Measurements from ENCODE around the gene CAPN12. TPM values are rescaled to one million over a fixed set of nuclear protein-coding genes. Genes with fewer than 3 reads are reported as not detected.

The CAPN12 gene
- total and polyA plus RNA-seq, 5 donors from 2014 or later = 1.0 to 6.1 (median 2.2) TPM

DNA sequence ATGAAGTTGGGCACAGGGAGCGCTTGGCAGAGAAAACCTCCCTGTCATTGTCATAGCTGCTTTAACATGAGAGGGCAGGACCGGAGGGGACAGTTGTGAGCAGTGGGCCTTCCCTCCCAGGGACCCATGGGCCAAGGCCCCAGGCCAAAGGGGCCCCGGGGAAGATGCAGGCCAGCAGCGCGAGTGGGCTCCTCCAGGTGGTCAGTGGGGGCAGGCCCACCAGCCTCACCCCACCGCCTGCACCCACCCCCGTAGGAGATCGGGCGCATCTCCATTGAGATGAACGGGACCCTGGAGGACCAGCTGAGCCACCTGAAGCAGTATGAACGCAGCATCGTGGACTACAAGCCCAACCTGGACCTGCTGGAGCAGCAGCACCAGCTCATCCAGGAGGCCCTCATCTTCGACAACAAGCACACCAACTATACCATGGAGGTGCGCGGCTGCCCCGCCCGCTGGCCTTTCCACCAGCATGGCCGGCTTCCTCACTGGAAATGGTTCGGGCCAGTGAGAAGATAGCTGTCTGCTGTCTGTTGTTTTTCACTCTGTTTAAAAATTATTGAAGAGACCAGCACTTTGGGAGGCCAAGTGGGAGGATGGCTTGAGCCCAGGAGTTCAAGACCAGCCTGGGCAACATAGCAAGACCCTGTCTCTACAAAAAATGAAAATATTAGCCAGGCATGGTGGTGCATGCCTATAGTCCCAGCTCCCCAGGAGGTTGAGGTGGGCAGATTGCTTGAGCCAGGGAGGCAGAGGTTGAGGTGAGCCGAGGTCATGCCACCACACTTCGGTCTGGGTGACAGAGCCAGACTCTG is 18.6 kb downstream of the CAPN12 start:
- no peaks in the 10 kb centered on the region for H3K9me3 ChIP-seq (ENCODE audit: control insufficient read depth in 2 of 2, low read length in 2 of 2)
- H3K4me3 Mint-ChIP-seq = no peak overlapping the region
- H3K27me3 Mint-ChIP-seq = no peaks in the 10 kb centered on the region
- no peak for DNase-seq
- no peak overlapping the region for H3K27ac ChIP-seq (ENCODE audit: insufficient read depth, low read length, poor library complexity, severe bottlenecking)
- ATAC-seq (ENCODE audit: low read depth in 2 of 2) = no peak
- no peak overlapping the region for H3K27ac Mint-ChIP-seq
- peaks cover 73% of the 10 kb centered on the region for H3K36me3 ChIP-seq (ENCODE audit: control insufficient read depth, insufficient read depth, low read length)
- H3K4me3 ChIP-seq (ENCODE audit: low read depth, low read length) = no peak overlapping the region
- H3K36me3 Mint-ChIP-seq = peaks cover 3% of the 10 kb centered on the region
- no peaks in the 10 kb centered on the region for H3K9me3 Mint-ChIP-seq
- no peaks in the 10 kb centered on the region for H3K27me3 ChIP-seq (ENCODE audit: control insufficient read depth, insufficient read depth, low read length)
- H3K4me1 ChIP-seq (ENCODE audit: control insufficient read depth, insufficient read depth, low read length, poor library complexity, severe bottlenecking) = peaks cover 5% of the 10 kb centered on the region
- H3K4me1 Mint-ChIP-seq = peaks cover 0 to 10% (median 8%) of the 10 kb centered on the region in 4 donors

DNA sequence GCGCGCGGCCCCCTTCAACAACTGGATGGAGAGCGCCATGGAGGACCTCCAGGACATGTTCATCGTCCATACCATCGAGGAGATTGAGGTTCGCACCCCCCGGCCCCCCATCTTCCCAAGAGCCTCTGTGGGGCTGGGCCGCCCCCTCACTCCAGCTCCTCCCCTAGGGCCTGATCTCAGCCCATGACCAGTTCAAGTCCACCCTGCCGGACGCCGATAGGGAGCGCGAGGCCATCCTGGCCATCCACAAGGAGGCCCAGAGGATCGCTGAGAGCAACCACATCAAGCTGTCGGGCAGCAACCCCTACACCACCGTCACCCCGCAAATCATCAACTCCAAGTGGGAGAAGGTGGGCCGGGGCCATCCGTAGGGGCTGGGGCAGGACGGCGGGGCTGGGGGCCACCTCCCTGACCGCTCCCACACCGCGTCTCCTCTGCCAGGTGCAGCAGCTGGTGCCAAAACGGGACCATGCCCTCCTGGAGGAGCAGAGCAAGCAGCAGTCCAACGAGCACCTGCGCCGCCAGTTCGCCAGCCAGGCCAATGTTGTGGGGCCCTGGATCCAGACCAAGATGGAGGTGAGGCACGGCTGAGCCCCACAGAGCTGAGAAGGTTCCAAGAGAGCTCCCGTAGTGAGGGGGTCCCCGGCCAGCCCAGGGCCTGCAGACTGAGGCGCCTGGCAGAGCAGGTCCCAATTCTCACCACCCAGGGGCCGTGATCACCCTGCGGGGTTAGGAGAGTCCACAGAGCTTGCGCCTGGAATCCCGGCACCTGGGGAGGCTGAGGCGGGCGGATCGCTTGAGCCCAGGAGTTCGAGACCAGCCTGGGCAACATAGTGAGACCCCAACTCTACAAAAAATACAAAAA is 20.1 kb downstream of the CAPN12 start:
- Mint-ChIP-seq H3K9me3 (no peaks in the 10 kb centered on the region), H3K27me3 (no peaks in the 10 kb centered on the region), H3K27ac (no peak overlapping the region), H3K36me3 (no peaks in the 10 kb centered on the region), H3K4me1 (no peaks in the 10 kb centered on the region), H3K4me3 (no peak overlapping the region)
- peaks cover 75% of the 10 kb centered on the region for H3K36me3 ChIP-seq (ENCODE audit: control insufficient read depth, insufficient read depth, low read length)
- no peaks in the 10 kb centered on the region for H3K9me3 ChIP-seq (ENCODE audit: control insufficient read depth in 2 of 2, low read length in 2 of 2)
- H3K27me3 ChIP-seq (ENCODE audit: control insufficient read depth, insufficient read depth, low read length) = no peaks in the 10 kb centered on the region
- ATAC-seq (ENCODE audit: low read depth in 2 of 2) (no peak), DNase-seq (no peak)
- no peaks in the 10 kb centered on the region for H3K4me1 ChIP-seq (ENCODE audit: control insufficient read depth, insufficient read depth, low read length, poor library complexity, severe bottlenecking)
- H3K4me3 ChIP-seq (ENCODE audit: low read depth, low read length) = no peak overlapping the region
- no peak overlapping the region for H3K27ac ChIP-seq (ENCODE audit: insufficient read depth, low read length, poor library complexity, severe bottlenecking)

DNA sequence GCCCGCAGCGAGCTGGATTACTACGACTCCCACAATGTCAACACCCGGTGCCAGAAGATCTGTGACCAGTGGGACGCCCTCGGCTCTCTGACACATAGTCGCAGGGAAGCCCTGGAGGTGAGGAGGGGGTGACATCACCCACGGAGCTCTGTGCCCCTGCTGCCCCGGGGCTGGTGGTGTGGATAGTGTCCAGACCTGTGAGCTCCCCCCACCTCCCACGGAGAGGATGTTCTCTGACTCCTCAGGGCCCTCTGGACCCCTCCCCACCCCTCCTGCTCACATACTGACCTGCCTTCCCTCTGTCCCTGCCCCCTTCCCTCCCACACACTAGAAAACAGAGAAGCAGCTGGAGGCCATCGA is 20.7 kb downstream of the CAPN12 start:
- peaks cover 2% of the 10 kb centered on the region for H3K36me3 Mint-ChIP-seq
- no peaks in the 10 kb centered on the region for H3K27me3 Mint-ChIP-seq
- Histone ChIP-seq H3K4me3 (ENCODE audit: low read depth, low read length) (no peak overlapping the region), H3K36me3 (ENCODE audit: control insufficient read depth, insufficient read depth, low read length) (peaks cover 75% of the 10 kb centered on the region), H3K27me3 (ENCODE audit: control insufficient read depth, insufficient read depth, low read length) (no peaks in the 10 kb centered on the region), H3K27ac (ENCODE audit: insufficient read depth, low read length, poor library complexity, severe bottlenecking) (no peak overlapping the region), H3K4me1 (ENCODE audit: control insufficient read depth, insufficient read depth, low read length, poor library complexity, severe bottlenecking) (no peaks in the 10 kb centered on the region), H3K9me3 (ENCODE audit: control insufficient read depth in 2 of 2, low read length in 2 of 2) (no peaks in the 10 kb centered on the region)
- no peak overlapping the region for H3K4me3 Mint-ChIP-seq
- DNase-seq (no peak), ATAC-seq (ENCODE audit: low read depth in 2 of 2) (no peak)
- H3K4me1 Mint-ChIP-seq = no peaks in the 10 kb centered on the region
- H3K9me3 Mint-ChIP-seq = no peaks in the 10 kb centered on the region
- no peak overlapping the region for H3K27ac Mint-ChIP-seq

DNA sequence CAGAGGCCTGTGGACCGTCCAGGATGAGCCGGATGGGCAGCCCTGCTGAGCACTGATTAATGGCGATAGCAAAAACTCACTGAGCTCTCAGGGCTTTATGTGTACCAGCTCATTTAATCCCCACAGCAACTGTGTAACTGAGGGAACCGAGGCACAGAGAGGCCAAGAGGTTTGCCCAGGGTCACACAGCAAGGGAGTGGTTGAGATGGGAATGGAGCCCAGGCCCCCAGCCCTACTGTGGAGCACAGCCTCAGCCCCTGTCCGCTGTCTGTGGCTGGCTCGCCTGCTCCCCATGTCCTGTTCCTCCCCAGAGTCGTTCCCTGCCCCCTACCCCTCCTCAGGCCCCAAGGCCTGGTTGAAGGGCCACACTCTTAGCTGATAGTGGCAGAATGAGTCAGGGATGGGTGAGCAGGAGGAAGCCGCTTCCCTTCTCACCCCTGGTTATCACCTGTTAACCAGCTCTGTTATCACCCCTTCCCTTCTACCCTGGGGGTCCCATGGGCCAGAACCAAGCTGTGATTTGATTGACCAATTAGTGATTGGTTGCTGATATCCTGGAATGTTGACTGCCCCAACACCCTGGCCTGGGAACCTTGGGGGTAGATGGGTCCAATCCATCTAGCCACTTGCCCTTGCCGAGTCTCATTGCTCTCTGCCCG is 21.2 kb downstream of the CAPN12 start:
- no peak overlapping the region for H3K27ac ChIP-seq (ENCODE audit: insufficient read depth, low read length, poor library complexity, severe bottlenecking)
- no peaks in the 10 kb centered on the region for H3K4me1 ChIP-seq (ENCODE audit: control insufficient read depth, insufficient read depth, low read length, poor library complexity, severe bottlenecking)
- ATAC-seq (ENCODE audit: low read depth in 2 of 2) (no peak), DNase-seq (no peak)
- H3K27me3 ChIP-seq (ENCODE audit: control insufficient read depth, insufficient read depth, low read length) = no peaks in the 10 kb centered on the region
- no peaks in the 10 kb centered on the region for H3K9me3 ChIP-seq (ENCODE audit: control insufficient read depth in 2 of 2, low read length in 2 of 2)
- H3K27me3 Mint-ChIP-seq = no peaks in the 10 kb centered on the region
- no peak overlapping the region for H3K27ac Mint-ChIP-seq
- no peak overlapping the region for H3K4me3 ChIP-seq (ENCODE audit: low read depth, low read length)
- no peak overlapping the region for H3K4me3 Mint-ChIP-seq
- H3K9me3 Mint-ChIP-seq = no peaks in the 10 kb centered on the region
- peaks cover 4% of the 10 kb centered on the region for H3K36me3 Mint-ChIP-seq
- no peaks in the 10 kb centered on the region for H3K4me1 Mint-ChIP-seq
- peaks cover 79% of the 10 kb centered on the region for H3K36me3 ChIP-seq (ENCODE audit: control insufficient read depth, insufficient read depth, low read length)

DNA sequence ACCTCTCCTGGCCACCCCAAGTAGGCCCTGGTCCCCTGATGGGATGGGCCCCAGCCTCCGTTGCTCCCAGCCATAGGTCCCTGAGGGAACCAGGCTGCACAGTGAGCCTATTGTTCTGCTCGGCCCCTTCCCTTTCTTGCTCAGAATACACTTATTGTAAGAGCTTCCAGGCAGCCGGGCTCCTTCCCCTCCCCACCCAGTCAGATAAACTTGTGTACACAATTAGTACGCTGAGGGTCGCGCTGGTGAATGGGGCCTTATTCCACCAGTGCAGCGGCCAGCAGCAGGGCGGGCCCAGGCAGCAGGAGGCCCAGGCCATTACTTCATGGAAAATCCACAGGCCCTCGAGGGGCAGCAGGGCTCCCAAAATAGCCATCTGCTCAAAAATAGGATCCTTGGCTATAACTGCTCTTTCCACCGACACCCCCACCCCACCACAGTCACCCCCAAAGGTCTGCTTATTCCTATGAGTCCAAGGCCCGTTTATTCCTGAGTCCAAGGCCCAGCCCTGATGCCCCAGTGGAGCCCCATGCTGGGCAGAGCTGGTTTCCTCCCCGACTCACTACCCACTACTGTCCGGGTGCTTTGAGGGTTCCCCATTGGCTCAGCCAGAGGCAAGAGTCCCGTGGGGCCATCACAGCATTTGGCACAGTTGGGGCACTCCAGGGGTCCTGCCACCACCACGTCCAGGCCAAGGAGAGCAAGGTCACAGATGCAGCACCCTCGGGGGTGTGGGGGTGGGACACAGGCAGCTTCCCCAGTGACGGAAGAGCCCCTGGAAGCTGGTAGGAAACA is 22.1 kb downstream of the CAPN12 start:
- Mint-ChIP-seq H3K9me3 (no peaks in the 10 kb centered on the region), H3K27me3 (no peaks in the 10 kb centered on the region), H3K4me3 (no peak overlapping the region), H3K4me1 (no peaks in the 10 kb centered on the region), H3K27ac (no peak overlapping the region), H3K36me3 (peaks cover 4% of the 10 kb centered on the region)
- H3K36me3 ChIP-seq (ENCODE audit: control insufficient read depth, insufficient read depth, low read length) = peaks cover 81% of the 10 kb centered on the region
- H3K27me3 ChIP-seq (ENCODE audit: control insufficient read depth, insufficient read depth, low read length) = no peaks in the 10 kb centered on the region
- no peak for ATAC-seq (ENCODE audit: low read depth in 2 of 2)
- no peaks in the 10 kb centered on the region for H3K4me1 ChIP-seq (ENCODE audit: control insufficient read depth, insufficient read depth, low read length, poor library complexity, severe bottlenecking)
- DNase-seq = no peak
- H3K4me3 ChIP-seq (ENCODE audit: low read depth, low read length) = no peak overlapping the region
- H3K9me3 ChIP-seq (ENCODE audit: control insufficient read depth in 2 of 2, low read length in 2 of 2) = no peaks in the 10 kb centered on the region
- no peak overlapping the region for H3K27ac ChIP-seq (ENCODE audit: insufficient read depth, low read length, poor library complexity, severe bottlenecking)

DNA sequence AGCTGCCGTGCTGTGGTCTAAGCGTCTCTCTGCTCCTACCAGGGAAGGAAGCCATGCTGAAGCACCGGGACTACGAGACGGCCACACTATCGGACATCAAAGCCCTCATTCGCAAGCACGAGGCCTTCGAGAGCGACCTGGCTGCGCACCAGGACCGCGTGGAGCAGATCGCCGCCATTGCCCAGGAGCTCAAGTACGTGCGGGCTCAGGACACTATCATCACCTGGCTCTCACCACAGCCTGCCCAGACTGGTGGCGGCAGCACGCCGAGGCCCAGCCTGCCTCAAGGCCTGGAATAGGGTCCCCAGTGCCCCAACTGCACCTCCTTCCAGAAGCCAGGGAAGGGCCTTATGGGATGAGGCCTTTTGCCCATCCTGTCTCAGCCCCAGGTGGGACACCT is 22.8 kb downstream of the CAPN12 start:
- Histone ChIP-seq H3K36me3 (ENCODE audit: control insufficient read depth, insufficient read depth, low read length) (peaks cover 82% of the 10 kb centered on the region), H3K4me3 (ENCODE audit: low read depth, low read length) (no peak overlapping the region), H3K27ac (ENCODE audit: insufficient read depth, low read length, poor library complexity, severe bottlenecking) (no peak overlapping the region), H3K27me3 (ENCODE audit: control insufficient read depth, insufficient read depth, low read length) (no peaks in the 10 kb centered on the region), H3K9me3 (ENCODE audit: control insufficient read depth in 2 of 2, low read length in 2 of 2) (no peaks in the 10 kb centered on the region), H3K4me1 (ENCODE audit: control insufficient read depth, insufficient read depth, low read length, poor library complexity, severe bottlenecking) (no peaks in the 10 kb centered on the region)
- no peak for DNase-seq
- Mint-ChIP-seq H3K27me3 (no peaks in the 10 kb centered on the region), H3K27ac (no peak overlapping the region), H3K4me1 (no peaks in the 10 kb centered on the region), H3K4me3 (no peak overlapping the region), H3K9me3 (no peaks in the 10 kb centered on the region), H3K36me3 (peaks cover 4% of the 10 kb centered on the region)
- ATAC-seq (ENCODE audit: low read depth in 2 of 2) = no peak

DNA sequence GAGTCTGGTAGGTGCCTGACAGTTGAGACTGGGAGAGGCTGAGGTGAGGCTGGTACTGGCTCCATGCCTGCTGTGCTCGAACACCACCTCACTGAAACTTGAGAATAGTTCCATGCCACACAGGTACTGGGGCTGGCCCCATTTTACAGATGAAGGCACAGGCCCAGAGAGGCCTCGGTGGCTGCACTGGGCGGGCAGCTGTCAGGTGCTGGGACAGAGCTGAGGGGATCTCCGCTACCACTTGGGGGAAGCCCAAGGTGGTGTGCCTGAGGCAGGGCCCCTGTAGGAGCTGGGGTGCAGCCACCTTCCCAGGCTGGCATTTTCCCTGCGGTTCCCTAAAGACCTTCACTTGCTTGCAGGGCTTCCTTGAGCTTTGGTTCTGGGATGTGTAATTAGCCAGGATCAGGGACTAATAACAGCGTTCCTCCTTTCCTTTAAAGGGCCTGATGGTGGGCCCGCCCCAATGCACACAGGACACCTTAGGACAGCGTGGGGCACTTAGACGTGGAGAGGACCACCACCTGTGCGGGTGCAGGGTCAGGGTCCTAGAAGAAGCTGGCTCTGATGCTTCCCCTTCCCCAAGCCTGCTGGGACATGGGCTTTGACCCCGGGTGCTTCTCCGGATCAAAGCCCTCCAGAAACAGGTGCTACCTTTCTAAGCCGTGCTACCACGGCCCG is 23.6 kb downstream of the CAPN12 start:
- H3K9me3 Mint-ChIP-seq = no peaks in the 10 kb centered on the region
- Histone ChIP-seq H3K4me3 (ENCODE audit: low read depth, low read length) (no peak overlapping the region), H3K36me3 (ENCODE audit: control insufficient read depth, insufficient read depth, low read length) (peaks cover 80% of the 10 kb centered on the region), H3K27ac (ENCODE audit: insufficient read depth, low read length, poor library complexity, severe bottlenecking) (no peak overlapping the region), H3K9me3 (ENCODE audit: control insufficient read depth in 2 of 2, low read length in 2 of 2) (no peaks in the 10 kb centered on the region), H3K27me3 (ENCODE audit: control insufficient read depth, insufficient read depth, low read length) (no peaks in the 10 kb centered on the region), H3K4me1 (ENCODE audit: control insufficient read depth, insufficient read depth, low read length, poor library complexity, severe bottlenecking) (no peaks in the 10 kb centered on the region)
- no peaks in the 10 kb centered on the region for H3K27me3 Mint-ChIP-seq
- ATAC-seq (ENCODE audit: low read depth in 2 of 2) (no peak), DNase-seq (no peak)
- H3K4me3 Mint-ChIP-seq = no peak overlapping the region
- H3K36me3 Mint-ChIP-seq = peaks cover 7% of the 10 kb centered on the region
- H3K4me1 Mint-ChIP-seq = no peaks in the 10 kb centered on the region
- H3K27ac Mint-ChIP-seq = no peak overlapping the region
